GM21825 (cell line): Measurements from ENCODE around the gene LAMP2.
"Not testable (repeated sequence)": the region's sequence is repeated elsewhere in the genome, so short reads cannot be mapped to it uniquely, and the experiment has no call there.

ENCODE experiments used
- ATAC-seq: cut with Tn5 transposase; IDR thresholded peaks from one replicate; pipeline ENCODE4 v1.9.1; 2021; ENCODE audit warnings: mild to moderate bottlenecking, moderate library complexity; ENCODE audit not compliant: unreplicated experiment

The LAMP2 gene

DNA sequence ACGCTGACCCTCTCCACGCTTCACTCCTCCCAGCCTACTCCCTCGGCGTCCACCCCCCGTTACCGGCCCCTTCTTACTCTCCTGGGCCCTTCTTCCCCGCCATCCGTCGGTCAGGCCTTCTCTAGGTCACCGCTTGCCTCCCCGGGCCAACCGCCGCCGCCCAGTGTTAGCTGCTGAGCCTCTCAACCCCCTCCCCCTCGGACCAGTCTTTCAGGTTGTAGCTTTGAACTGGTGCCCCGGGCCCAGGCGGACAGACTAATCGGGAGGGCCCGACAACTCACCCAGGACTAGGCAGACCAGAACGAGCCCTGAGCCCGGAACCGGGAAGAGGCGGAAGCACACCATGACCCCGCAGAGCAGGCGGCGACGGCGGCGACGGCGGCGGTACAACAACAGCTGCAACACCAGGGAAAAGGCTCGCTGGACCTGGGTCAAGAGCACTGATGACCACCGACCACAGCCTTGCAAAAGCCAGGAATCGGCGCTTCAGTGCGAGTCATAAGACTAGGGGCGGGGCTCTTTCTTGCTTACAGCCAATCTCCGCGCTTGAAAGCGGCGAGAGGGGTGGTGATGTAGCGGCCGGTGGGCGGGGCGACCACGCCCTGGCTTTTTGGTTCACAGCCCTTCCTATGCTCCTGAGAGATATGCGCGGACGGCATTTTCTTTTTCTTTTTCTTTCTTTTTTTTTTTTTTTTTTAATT is at the start of gene LAMP2:
LAMP2 (minus strand) TSS at position 472 of the 701 bp plus-strand sequence; CDS start at position 345, 127 bp downstream.
- peak; percentile 96 for ATAC-seq

DNA sequence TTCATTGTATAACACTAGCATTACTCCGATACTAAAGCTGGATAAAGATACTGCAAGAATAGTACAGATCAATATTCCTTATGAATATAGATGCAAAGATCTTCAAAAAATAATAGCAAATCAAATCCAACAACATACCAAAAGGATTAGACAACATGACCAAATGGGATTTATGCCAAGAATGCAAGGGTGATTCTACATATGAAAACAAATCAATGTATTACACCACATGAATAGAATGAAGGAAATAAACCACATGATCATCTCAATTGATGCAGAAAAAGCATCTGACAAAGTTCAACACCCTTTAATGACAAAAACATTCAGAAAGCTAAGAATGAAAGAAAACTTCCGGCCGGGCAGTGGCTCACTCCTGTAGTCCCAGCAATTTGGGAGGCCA is 48.8 kb upstream of the LAMP2 start:
- ATAC-seq = no peak

DNA sequence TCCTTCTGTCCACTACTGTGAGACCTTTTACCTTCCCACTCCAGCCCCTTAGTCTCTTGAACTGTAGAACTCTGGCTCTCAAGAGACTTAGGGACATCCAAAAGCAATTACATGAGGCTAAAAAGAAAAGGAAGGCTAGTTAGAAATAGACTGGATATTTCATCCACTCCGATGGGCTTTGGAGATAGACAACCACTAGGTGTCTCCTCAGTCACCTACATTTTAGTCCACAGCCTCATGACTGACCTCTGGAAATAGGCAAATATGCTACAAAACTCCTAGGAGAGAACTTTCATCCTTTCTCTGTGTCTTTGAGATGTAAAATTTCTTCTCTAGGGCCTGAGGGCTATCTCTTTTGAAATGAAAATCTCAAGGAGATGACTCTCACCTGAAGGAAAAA is 45.1 kb upstream of the LAMP2 start:
- no peak for ATAC-seq

DNA sequence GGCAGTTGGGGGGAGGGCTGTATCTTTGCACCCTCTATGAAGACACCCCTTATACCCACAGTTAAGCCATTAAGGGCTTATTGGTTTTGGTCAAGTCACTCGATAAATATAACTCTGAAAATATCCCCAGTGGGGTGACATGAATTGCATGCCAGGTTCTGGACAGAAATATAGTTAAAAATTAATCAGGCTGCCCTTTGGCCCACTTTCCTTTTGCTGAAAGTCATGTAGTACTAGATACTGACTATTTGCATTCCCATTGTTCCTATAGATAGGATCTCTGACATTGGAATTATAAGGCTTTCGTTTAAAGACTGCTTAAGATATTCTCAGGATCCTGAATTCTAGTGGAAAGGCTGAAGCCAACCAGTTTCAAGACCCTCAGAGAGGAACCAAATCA is 43.5 kb upstream of the LAMP2 start:
- no peak for ATAC-seq

DNA sequence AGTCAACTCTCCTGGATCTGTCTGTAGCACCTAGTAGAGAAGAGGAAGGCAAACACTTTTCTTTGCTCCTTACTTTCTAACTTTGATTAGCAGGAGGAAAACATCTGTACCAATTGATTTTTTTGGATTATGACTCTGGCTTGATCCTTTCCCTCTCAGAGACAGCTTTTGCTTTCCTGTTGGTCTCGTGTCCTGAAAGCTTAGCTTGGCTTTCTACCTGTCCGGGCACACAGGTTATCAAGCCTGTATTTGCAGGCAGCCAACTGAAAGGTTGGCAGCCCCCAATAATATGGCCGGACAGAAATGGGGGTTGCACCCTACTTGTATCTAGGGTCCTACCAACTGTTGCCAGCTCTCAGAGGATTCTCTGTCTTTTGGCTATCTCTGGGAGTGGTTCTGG is 43.1 kb upstream of the LAMP2 start:
- no peak for ATAC-seq

DNA sequence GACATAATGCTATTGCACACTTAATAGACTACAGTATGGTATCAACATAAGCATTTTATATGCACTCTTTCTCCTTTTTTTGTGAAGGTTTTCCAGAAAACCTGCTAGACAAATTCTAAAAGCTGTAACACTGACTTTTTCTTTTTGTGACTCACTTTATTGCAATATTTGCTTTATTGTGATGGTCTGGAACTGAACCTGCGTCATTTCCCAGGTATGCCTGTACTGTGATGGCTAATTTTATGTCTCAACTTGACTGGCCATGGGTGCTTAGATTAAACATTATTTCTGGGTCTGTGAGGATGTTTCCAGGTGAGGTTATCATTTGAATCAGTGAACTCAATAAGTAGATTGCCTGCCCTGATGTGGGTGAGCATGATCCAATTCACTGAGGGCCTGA is 35.5 kb upstream of the LAMP2 start:
- no peak for ATAC-seq

DNA sequence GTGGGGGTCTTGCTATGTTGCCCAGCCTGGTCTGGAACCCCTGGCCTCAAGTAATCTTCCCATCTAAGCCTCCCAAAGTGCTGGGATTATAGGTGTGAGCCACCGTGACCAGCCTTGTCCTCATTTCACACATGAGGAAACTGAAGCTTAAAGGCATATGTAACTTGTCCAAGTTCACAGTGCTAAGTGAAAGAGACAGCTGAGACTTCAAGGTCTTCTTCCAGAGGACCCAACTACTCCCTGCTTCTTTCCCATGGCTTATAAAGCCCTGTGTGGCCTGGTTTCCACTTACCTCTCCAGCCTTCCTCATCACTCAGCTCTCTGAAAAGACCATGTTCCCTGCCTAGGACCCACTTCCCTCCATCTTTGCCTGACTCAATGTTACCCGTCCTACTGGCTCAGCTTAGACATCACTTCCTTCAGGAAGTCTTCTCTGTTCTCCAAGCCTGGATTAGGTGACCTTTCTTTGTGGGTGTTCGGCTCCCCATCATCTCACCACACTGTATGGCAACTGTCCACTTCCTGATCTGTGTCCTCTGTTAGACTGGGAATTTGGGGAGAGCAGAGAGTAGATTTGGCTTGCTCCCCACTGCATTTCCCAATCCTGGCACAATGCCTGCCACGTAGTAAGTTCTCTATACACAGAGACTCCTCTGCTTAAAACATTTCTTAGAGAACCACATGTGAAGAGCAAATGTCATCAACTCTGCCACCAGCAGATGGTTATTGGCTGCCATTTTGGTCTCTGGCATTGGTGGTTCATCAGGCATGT is 30.4 kb upstream of the LAMP2 start:
- ATAC-seq = no peak

DNA sequence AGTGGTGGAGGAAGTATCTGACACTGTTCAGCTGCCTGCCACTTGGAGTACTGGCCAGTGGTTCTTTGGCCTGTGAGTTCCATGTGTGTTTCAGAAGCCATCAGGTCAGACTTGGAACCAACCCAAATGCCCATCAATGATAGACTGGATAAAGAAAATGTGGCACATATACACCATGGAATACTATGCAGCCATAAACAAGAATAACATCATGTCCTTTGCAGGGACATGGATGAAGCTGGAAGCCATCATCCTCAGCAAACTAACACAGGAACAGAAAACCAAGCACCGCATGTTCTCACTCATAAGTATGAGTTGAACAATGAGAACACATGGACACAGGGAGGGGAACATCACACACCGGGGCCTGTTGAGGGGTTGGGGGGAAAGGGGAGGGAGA is 21.0 kb upstream of the LAMP2 start:
- ATAC-seq = not testable (repeated sequence)

DNA sequence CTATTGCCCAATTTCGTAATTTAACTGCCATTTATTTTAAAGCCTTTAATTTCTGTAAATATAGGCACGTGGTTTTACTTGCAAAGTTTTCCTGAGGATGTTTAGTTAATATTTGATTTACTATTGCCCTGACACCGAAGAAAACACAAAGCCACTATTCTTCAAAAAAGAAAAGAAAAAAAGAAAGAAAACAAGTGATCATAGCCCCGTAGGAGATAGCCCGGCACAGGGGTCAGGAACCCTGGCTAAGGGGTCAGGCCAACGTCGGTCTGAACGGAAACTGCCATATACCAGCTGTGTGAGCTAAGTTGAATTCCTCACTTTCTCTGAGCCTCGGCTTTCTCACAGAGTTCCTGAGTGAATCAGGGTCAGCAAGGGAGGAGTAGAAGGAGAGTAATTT is 17.7 kb upstream of the LAMP2 start:
- ATAC-seq = no peak

DNA sequence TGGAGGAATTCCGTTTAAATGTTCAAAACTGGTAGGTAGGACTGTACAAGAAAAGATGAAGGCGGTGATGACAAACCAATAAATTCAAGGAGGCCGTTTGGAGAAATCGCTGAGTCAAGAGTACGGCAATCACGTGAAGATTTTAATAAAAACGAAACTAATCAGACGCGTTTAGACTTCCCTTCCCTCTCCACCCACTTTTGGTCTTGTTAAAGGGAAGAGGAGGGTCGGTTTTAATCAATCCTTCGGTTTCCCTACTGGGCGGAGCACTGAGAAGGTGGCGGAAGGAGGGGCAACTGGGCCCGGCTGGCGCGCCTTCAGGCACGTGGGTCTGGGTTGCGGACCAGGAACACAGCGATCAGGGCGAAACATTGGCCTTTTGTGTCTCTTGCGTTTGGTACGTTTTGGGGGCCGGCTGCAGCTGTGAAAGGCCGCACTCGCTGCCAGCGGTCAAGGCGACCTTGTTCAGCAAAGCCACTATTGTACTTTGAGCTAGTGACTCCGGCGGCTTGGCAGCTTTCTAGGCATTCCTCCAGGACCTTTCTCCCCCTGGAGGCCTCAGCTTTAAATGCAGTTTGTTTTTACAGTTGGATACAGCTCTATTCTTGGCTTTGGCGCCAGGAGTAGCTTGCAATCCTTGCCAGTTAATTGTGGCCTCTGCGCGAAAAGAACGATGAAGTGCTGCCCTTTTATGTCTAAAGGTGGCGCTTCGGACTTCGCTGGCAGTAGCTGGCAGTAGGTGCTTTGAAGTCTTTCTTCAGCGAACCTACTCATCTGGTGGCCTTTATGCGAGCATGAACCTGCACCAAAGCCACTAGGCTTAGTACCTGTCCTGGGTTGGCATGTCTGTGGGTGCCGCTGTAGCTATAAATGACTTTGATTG is 16.8 kb upstream of the LAMP2 start:
- peak; percentile 72 for ATAC-seq

DNA sequence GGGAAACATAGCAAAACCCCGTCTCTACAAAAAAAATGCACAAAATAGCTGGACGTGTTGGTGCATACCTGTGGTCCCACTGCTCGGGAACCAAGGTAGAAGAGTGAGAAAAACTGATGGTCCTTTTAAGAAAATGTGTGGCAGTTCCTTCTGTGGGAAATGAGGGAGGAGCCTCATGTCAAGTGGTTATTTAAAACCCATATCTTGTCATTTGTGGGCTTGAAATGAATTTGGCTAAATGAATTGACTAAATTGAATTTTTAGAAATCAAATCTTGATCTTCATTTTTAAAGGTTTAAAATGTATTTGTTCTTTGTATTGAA is 16.2 kb upstream of the LAMP2 start:
- no peak for ATAC-seq

DNA sequence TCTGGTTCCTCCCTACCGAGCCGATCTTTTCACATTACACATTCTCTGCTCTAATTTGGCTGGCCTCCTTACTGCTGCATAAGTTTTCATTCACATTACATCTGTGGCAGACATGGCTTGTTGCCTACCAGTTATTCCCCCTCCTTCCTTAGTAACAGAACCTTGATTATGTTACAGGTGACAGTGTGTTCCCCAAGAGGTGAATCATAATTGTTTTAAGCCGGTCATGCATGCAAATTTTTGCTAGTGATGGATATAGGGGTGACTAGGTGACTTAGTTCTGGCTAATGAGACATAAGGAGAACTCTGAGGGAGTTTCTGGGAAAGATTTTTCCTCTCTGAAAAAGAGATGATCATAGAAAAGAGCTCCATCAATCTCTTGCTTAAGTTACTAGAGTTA is 8.4 kb upstream of the LAMP2 start:
- no peak for ATAC-seq

DNA sequence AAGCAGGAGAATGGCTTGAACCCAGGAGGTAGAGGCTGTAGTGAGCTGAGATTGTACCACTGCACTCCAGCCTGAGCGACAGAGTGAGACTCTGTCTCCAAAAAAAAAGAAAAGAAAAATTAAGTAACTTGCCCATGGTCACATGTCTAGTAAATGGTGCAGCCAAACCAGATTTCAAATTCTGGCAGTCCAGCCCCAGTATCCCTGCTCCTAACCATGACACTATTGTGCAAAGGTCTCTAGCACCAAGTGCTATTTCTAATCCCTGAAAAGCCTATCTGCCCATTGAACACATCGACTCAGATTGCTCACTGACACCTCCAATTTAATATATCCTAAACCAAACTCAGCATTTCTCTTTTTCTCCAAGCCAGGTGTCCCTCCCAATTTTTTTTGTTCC is 7.6 kb upstream of the LAMP2 start:
- ATAC-seq = no peak

DNA sequence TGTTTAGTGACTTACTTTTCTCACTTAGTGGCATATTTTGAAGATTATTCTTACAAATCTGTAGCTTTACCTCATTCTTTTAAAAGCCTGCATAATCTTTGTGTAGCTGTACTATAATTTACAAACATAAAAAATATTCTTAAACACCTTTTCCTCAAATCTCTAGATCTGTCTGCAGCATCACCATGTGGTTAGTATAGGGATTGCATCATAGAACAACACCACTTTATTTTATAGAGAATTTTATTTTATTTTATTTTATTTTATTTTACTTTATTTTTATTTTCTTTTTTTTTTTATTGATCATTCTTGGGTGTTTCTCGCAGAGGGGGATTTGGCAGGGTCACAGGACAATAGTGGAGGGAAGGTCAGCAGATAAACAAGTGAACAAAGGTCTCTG is 6.4 kb upstream of the LAMP2 start:
- not testable (repeated sequence) for ATAC-seq

DNA sequence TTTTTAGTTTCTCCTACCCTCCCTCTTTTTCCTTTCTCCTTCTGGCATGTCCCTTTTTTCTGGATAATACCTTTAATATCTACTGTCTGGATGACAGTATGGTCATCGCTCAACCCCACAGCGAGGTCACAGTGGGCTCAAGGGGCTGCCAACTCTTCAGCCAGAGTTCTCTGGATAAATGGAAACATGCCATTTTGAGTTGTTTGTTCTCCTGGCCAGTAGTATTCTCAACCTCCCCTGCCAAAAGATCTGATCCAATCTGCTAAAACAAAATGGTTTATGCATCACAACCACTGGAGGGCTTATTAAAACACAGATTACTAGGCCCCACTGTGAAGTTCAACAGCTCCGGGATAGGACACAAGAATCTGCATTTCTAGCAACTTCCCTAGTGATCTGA is 5.0 kb upstream of the LAMP2 start:
- ATAC-seq = no peak

DNA sequence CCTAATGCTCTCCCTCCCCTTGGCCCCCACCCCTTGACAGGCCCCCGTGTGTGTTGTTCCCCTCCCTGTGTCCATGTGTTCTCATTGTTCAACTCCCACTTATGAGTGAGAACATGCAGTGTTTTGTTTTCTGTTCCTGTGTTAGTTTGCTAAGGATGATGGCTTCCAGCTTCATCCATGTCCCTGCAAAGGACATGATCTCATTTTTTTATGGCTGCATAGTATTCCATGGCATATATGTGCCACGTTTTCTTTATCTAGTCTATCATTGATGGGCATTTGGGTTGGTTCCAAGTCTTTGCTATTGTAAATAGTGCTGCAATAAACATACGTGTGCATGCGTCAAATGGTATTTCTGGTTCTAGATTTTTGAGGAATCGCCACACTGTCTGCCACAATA is 561 bp upstream of the LAMP2 start:
- not testable (repeated sequence) for ATAC-seq

DNA sequence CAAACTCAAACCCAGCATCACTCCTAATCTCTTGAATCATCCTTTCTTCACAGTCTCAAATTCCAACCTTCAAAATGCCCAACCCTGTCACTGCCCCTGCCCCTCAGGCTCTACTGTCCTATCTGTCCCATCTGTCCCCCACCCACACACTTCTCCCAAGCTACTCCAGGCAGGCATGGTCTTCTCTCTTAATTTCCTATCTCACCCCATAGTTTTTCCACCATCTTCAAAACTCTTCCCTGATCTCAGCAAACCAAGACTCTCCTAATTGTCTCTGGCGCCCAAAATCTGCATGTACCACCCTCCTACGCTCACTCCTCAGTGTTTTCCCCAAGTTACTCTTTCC is 644 bp downstream of the LAMP2 start:
- ATAC-seq = no peak

DNA sequence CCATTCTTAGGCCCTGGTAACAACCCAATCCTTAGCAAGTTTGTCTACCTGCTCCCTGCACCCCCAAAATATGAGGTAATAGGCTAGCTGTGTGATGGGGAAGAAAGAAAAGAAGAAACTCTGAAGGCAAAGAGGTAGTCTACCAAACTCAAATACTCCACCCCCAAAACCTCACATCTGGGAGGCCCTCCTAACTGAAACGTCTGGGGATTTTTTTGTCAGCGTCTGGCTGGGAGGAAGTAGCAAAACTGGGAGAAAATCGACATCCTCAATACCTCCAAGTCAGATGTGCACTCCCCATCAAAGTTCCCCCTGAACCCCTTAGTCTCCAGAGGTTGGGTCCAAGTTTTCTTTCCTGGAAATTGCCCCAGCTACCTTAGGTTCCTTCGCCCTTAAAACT is 1.0 kb downstream of the LAMP2 start:
- no peak for ATAC-seq

DNA sequence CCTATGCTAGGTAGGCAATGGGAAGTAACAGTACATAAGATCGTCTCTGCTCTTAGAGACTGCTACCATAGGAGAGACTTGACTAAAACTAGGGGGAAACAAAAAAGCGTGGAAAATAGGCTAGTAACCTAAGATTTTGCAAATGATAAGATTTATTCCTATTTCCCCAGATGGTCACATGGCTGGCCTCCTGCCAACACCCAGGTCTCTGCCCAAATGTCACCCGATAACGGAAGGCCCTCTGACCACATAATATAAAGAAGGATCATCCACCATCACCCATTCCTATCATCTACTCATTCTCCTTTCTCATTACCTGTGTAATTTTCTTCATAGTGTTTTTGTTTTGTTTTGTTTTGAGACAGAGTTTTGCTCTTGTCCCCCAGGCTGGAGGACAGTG is 4.7 kb downstream of the LAMP2 start:
- ATAC-seq = no peak

DNA sequence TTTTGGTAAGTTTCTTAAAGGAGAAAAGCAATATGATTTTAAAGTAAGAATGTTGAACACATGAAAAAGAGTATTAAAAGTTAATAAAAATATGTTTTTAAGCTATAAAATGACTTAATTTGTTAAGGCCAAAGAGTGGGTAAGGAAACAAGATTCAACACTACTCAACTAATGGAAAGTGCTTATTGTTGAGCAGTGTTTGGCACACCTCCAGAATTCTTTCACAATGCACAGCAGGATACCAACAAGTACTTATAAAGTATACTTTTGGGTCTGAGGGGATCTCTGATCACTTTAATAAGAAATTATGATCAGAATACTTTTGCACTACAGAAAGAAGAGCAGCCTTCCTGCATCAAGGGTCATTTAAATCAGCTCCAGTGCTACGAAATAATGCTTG is 5.9 kb downstream of the LAMP2 start:
- no peak for ATAC-seq

DNA sequence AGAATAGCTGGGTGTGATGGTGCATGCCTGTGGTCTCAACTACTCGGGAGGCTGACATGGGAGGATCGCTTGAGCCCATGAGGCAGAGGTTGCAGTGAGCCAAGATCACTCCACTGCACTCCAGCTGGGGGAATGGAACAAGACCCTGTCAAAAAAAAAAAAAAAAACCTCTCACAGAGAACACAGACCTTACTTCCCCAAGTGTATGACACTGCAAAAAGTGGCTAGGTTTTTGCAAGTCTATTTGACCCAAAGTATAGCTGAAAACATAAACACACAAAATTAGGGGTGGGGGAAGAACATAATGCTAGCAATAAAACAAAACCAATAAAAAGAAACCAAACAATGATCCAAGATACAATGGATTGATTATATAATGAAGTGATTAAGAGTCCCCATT is 6.7 kb downstream of the LAMP2 start:
- ATAC-seq = no peak

DNA sequence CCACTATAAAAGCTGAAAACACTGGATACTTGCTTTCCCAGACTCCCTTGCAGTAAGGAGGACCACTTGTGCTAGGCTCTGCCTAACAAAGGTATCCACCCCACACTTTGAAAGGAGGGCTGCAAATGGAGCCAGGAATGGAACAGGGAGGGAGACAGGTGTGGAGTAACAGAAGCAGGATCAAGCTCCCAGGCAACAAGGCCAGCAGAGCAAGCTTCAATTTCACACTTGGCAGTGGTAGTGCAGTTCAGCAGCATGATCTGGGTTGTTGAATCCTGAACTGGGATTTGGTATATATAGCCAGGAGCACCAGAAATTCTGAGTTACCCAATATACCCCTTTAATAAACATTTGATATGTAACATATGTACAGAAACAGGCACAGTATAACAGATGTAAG is 9.8 kb downstream of the LAMP2 start:
- no peak for ATAC-seq
